ENCODE measurements around the gene WBP2.

WBP2 gene

DNA sequence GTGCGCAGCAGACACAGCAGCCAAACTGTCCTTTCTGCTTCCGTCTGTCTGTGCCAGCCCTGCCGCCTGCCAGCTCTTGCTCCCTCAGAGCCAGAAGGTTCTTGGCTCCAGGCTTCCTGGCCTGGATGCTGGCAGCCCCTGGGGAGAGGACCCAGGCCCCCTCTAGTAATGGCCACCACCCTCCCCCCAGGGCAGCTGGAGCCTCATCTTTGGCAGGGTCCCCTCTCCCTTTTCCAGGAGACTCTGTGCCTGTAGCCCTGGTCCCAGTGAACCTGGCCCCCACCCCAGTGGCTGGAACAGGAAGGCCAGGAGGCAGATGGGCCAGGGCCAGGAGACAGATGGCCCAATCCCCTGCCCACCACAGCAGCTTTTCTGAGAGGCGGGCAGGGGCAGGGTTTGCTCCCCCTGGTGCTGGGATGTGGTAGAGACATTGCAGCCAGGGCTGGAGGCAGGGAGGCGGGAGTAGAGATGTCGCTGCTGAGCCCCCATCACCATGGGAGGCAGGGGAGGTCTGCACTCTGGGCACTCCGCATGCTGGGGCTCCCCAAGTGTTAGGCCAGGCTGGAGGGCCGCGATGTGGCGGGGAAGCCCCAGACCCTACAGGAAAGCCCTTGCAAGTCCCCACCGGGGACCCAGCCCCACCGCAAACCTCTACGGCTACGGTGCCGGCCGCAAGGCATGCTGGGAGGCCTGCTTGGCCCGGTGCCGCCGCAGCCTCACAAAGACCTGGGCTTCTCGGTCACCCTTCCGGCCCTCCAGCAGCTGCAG lies 27.6 kb downstream of the WBP2 start:
- DNase-seq: peak in 13 of 14 donors; percentile 14 to 86 (median 73)

DNA sequence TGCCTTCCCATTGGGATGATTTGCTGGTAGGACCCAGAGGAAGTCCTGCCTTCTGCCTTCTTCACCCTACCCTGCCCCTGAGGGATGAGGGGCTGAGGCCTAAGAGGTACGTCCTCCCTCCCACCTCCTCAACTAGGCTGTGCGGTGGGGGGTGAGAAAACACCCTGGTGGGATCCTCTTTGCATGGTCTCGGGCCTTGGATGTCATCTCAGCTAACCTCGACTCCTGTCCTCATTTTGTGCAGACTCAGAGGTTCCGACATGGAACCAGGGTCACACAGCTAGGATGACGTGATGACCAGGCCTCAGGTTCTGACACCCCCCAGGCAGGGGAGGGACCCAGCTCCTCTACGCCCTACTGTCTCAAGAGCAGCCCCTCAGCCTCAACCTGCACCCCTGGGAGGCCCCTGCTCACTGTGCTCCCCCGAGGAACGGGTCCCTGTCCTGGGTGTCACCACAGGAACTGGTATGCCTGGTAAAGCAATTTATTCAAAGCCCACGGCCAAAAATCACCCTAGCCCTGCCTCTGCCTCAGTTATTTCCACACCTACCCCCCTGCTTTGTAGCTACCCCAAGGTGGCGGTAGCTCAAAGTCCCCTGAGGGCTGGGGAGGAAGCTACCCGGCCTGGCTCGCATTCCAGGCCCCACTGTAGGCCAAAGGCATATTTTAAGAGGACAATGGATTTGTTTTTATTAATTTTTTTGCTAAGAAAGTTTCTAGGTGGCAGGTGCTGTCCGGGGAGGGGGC lies 28.4 kb downstream of the WBP2 start:
- DNase-seq: no peak

DNA sequence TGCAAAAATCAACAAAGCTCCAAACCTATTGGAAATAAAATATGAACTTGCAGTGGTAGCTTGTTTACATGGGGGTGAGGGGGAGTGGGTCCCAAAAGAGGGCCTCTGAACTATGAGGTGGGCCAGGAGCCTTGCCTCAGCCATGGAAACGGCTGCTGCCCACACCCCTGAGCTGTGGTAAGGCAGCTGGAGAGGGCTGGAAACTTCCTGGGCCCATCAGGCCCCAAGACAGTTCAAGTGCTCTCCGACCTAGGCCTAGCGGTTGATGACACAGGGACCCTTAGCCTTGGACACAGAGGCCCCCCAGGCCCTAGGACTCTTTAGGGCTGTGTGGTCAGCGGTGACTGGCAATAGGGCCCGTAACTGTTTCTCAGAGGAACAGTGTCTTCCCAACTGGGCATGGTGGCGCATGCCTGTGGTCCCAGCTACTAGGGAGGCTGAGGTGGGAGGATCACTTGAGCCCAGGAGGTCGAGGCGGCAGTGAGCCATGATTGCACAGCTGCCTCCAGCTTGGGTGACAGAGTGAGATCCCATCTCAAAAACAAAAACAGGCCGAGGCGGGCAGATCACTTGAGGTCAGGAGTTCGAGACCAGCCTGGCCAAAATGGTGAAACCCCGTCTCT lies 29.3 kb downstream of the WBP2 start:
- no peak for DNase-seq

DNA sequence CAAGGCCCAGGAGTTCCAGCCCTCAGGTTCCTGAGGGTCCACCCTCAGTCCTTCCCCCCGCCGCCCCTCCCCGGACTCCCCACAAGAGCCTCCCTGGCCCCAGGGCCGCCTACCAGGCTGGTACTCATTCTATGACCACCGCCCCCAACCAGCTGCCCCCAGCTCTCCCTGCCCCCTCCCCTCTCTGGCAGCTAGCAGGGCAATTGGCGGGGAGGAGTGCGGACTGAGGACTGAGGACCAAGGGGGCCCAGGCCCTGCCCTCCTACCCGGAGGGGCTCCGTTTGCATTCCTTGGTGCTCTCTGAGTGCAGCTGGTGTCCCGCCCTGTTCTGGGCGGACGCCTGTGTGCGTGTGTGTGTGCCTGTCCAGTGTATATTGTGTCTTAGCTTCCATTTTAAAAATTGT lies 30.0 kb downstream of the WBP2 start:
- no peak for DNase-seq

DNA sequence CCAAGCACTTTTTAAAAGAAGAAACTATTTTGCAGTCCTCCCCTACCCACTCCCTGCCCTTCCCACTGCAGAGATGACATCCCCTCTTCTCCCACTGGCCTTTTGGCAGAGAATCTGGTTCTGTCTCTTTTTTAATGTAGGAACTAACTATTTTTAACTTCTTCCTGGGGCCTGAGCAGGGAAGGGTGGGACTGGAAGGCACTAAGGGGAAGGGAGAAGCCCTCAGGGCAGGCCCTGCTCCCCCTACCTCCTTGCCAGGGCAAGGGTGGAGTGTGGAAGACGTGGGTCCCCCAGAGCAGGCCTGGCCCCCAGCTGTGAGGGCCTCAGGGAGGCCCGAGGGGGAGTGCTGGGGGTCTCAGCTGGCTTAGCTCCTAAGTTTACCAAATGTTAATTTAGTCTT lies 30.5 kb downstream of the WBP2 start:
- DNase-seq: no peak

DNA sequence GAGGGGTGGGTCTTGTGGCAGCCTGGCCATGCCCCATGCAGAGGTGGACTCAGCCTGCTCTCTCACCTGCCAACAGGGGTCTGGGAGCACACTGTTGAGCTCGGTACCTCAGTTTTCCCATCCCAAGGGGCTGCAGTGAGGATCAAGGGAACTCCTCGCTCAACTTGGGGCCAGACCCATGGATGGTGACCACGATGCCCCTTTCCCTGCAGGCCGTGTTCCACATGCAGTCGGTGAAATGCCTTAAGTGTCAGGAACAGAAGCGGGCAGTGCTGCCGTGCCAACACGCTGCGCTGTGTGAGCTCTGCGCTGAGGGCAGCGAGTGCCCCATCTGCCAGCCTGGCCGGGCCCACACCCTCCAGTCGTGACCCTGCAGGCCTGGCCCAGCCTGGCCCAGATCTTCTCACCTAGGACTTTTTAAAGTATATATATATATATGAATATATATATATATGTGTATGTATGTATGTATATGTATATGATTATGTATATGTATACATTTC lies 31.0 kb downstream of the WBP2 start:
- peak in 1 of 14 donors; percentile 46 for DNase-seq

DNA sequence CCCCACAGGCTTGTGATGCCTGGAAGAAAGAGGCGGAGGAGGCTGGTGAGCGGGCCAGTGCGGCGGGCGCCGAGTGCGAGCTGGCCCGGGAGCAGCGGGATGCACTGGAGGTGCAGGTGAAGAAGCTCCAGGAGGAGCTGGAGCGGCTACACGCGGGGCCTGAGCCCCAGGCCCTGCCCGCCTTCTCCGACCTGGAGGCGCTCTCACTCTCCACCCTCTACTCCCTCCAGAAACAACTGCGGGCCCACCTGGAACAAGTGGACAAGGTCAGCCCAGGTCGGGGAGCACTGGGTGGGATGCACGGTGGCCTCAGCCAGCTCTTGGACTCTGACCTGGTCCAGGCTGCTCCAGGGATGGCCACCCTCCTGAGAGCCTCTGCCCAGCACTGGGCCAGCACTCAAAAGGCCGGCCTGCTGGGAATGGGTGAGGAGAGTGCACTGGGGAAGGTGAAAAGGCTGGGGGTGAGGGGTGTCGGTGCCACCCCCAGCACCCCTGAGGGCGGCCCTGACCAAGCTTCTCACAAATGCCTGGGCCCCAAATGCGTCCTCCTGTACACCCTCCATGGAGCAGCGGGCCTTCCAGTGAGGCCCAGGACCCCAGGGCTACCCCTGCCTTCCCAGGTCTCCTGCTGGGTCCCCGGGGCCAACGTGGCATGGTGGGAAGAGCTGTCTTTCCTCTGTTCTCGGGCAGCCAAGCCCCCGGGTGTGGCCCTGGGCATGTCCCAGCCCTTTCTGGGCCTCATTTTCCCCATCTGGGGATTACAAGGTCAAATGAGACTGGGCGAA lies 31.7 kb downstream of the WBP2 start:
- no peak for DNase-seq

DNA sequence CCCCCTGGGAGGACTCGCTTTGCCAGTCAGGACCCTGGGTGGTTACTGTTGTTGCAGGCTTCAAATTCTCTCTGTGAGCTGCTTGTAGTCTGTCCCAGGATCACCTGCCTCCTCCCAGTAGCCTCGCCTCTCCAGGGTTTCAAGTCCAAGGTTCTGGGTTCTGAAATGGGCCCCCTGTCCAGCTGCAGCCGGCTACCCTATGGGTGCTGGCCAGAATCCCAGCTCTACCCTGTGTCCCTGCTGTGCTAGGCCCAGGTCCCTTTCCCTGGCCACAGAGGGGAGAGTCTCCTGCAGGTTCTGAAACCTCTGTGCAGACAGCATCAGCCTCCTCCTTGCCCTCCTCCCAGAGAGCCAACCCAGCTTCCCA lies 32.4 kb downstream of the WBP2 start:
- DNase-seq: peak in 1 of 14 donors; percentile 32

DNA sequence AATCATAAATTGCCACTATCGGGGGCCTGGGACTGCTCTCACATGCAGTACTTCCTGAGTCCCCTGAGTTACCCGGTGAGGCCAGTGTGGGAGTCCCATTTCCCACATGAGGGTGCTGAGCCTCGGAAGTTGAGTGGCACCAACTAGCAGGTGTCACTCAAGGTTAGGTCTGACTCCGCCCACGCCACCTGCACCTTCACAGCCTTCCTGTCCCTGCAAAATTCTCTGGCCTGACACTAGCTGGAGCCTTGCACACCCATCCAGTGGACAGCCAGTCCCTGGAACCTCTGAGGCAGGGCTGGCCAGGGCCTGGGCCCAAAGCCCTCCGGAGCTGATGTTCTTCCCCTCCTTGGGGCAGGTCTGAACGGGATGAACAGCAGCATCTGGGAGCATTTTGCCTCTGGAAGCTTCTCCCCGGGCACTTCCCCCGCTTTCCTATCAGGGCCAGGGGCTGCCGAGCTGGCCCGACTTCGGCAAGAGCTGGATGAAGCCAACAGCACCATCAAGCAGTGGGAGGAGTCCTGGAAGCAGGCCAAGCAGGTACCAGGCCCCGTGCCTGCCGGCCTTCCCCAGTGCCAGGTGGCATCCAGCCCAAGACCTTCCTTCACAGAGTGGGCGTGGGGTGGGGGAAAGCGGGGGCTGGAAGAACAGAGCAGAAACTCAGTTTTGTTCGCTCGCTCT lies 32.9 kb downstream of the WBP2 start:
- peak in 1 of 14 donors; percentile 50 for DNase-seq

DNA sequence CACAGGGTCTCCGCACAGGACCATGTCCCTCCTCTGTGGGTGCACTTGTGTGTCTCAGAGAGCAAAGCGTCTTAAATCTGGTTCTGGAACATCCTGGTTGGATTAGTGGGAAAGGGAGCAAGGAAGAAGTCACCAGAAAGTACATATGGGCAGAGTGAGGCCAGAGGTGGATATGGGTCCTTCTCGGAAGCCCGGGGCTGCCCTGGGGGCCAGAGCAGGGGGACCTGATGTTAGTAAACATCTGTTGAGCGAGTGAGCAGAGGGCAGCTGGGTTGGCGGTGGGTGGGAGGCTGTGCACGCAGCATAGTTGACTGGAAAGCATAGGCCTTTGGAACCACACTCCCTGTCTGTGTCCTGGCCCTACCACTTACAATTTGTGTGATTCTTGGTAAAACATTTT lies 33.6 kb downstream of the WBP2 start:
- no peak for DNase-seq

DNA sequence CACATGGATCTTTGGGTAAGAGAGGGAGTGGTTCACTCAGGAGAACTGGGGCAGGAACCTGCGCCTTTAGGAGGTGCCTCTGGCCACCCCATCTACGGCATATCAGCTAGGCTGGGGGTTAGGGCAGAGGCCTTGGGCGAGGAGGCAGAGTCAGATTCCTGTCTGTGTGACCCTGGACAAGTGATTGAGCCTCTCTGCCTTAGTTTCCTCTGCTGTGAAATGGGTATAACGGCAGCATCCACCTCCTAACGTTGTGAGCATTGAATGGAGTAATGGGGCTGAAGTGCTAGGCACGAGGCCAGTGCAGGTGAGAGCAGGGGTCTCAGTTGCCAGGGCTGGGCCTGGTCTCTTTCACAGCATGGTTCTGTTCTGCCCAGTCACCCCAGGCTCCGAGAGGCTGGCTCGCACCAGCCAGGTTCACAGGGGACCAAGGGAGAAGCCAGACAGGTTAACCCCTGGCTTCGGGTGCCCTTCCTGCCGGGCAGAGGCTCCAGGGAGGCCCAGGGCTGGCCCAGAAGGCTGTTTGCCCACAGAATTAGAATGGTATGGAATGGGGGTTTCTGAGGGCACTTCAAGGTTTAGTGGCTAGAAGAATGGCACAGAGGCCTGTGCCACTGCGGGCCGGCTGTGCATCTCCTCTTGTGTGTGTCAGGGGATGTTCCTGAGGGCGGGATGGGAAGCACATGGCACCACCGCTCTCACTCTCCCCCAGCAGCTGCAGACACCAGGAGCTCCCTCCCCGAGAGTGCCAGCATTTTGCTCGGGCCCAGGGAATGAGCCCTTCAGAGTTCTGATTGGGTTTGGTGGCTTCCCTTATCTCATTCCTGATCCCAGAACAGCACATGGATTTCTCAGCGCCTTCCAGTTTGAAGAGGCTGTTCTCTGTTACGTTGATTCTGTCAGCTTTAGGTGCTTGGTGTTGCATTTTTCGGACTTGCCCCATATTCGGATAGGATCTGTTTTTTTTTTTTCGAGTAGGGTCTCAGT lies 34.7 kb downstream of the WBP2 start:
- no peak for DNase-seq

DNA sequence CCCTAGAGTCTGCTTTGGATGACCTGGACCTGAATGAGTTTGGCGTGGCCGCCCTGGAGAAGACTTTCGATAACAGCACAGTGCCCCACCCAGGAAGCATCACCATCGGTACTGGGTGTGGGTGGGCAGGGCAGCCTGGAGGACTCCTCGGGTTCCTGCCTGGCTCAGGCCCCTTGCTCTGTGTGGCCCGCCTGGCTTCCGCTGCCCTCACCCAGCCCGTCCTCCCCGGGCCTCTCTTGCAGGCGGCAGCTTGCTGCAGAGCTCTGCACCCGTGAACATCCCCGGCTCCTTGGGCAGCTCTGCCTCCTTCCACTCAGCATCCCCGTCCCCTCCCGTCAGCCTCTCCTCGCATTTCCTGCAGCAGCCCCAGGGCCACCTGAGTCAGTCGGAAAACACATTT lies 35.5 kb downstream of the WBP2 start:
- DNase-seq: no peak

DNA sequence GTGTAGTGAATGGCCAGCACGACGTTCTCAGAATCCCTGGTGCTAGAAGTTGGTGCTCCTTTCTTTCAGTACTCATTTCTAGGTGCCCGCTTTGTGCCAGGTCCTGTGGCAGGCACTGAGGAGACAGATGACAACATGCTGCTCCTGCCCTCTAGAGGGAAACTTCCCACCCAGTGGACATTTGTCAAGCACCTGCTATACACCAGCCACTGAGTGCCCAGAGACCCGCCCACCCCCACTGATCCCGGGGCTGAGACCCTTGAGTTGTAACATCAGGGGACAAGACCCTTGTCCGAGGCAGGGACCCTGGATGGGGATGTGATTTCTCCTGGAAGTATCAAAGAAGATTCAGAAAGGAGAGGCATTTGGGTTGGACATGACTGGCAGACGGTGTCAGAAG lies 36.0 kb downstream of the WBP2 start:
- no peak for DNase-seq

DNA sequence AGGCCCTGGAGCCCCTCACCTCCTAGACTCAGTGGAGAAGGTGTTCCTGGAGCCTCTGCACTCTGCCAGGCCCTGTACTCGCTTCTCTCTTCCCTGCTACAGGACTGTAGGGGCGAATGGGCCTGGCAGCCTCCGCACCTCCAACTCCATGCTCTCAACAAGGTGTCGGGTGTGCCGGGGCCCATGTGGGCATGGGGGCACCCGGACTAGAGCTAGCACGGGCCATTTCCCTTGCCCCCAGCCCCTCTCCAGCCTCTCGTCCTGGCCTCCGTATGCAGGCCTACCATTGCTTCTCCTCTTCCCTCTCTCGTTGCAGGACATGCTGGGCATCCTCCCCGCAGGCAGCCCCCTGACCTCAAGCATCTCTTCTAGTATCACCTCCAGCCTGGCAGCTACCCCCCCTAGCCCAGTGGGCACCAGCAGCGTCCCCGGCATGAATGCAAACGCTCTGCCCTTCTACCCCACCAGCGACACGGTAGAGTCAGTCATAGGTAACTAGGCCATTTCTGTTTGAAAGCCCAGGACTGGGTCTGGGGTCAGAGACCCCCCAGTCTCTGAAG lies 36.7 kb downstream of the WBP2 start:
- DNase-seq: no peak

DNA sequence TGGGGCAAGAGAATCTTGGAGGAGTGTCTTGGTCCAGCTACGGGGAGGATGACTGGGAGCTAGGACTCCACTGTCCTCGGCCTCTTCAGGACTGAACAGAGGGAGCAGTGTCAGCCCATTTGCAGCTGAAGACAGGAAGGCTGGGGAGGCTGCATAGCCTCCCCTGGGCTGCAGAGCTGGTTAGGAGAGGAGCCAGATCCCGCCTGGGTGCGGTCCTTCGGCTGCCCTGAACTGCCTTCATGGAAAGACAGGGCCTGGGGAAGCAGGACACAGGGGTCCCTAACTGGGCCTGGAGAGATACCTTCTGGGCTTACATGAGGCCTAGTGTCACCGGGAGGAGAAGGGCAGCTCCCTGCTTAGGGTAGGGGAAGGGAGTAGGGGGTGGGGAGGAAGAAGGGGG lies 37.6 kb downstream of the WBP2 start:
- no peak for DNase-seq

DNA sequence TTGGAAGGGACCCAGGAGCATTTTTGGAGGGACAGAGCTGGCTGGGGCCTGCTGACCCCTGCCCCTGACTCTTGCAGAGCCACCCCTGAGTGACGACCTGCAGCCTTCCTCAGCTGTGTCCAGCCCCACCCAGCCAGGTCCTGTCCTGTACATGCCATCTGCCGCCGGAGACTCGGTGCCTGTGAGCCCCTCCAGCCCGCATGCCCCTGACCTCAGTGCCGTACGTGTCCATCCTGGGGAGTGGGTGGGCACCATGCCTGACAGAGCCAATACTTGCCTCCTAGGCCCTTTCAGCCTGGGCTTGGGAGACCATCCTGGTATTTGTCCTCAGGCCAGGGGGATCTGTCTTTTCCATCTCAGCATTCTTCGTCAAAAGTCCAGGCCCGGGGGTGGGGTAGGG lies 38.4 kb downstream of the WBP2 start:
- no peak for DNase-seq

DNA sequence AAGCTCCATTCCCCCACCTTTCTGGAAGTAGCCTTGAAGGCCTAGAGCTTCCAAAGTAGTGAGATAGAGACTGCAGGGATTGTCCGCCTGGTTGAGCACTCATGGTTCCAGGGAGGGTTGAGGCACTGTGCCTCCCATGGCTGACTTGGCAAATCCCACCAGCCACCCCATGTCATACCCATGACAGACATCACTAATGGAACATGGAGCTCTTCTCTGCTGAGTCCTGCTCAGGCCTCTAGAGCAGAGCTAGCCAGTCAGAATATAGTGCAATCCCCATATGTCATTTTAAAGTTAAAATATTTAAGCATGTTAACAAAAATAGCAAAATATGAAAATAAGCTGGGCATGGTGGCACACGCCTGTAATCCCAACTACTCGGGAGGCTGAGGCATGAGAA lies 39.7 kb downstream of the WBP2 start:
- no peak for DNase-seq

DNA sequence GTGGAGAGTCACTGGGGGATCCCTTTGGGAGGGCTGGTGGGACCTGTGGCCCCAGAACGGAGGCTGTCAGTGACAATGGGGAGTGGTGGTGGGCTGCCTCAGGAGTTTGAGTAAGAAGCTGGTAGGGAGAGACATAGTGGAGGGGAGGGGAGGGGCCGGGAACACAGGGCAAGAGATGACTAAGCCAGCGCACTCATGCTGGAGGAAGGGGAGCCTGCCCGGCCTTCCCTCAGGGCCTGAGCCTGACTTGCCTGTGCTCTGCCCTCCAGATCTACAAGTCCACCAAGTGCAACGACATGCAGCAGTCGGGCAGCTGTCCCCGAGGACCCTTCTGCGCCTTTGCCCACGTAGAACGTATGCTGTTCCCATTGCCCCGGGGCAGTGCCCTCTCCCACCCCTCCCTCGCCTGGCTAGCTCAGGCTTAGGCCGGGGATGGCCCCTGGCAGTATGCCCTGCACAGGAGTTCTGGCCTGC lies 40.2 kb downstream of the WBP2 start:
- DNase-seq: no peak

DNA sequence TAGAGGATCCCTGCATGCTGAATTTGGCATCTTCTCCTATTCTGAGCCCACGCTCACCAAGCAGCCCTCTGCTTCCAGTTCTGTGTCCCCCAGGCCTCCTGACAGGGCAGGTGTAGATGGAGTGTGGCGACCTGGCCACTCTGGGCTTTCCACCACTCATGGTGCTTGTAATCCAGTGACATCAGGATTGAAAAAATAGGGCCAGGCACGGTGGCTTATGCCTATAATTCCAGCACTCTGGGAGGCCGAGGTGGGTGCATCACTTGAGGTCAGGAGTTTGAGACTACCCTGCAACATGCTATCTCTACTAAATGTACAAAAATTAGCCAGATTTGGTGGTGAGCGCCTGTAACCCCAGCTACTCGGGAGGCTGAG lies 41.1 kb downstream of the WBP2 start:
- no peak for DNase-seq

All from C1 segment of cervical spinal cord (tissue), 14 donors.